Motor neuron (in vitro differentiated cells): Measurements from ENCODE around the gene HPSE2. TPM values are rescaled to one million over a fixed set of nuclear protein-coding genes. Genes with fewer than 3 reads are reported as not detected.
"Not testable (repeated sequence)": the region's sequence is repeated elsewhere in the genome, so short reads cannot be mapped to it uniquely, and the experiment has no call there.

Experiments used
- ATAC-seq, 8 experiments: fragments of 200-7000 bp; cut with Tn5 transposase; replicated peaks in 6 of 8; 2 replicates each; pipeline ENCODE4 v1.8.0; 2021; ENCODE audit warnings: mild to moderate bottlenecking in 8 of 8, moderate library complexity in 8 of 8
- H3K27ac ChIP-seq, 2 donors: fragments of 250-450 bp; sonication (Bioruptor Pico); 2 replicates each; pipeline ENCODE4 v1.9.0; 2021; ENCODE audit warnings: antibody characterized with exemption in 2 of 2, mild to moderate bottlenecking in 2 of 2, moderate library complexity in 1 of 2
- H3K4me1 ChIP-seq, 2 donors: fragments of 250-450 bp; sonication (Bioruptor Pico); replicated peaks in 1 of 2; 2 replicates each; pipeline ENCODE4 v1.6.1; 2021; ENCODE audit warnings: antibody characterized with exemption in 2 of 2, mild to moderate bottlenecking in 2 of 2, moderate library complexity in 1 of 2
- H3K4me3 ChIP-seq, 5 donors: fragments of 250-450 bp; sonication (Bioruptor Pico); 2 replicates each; pipeline ENCODE4 v1.9.0; 2021; ENCODE audit warnings: antibody characterized with exemption in 5 of 5, mild to moderate bottlenecking in 5 of 5, moderate library complexity in 4 of 5
- WGBS, 10 experiments: fragments of 450-650 bp; shearing (Covaris generic); methylation state at CpG; one replicate each; pipeline ENCODE4 v1.0.0; 2022; 5-methylcytosine and 5-hydroxymethylcytosine counted together
- in situ Hi-C, 9 experiments: fragments of 400-800 bp; cut with MboI; loops; one replicate each; pipeline ENCODE4 v1.15.0; 2021; ENCODE audit warnings: low sequenced_read_pairs in 9 of 9, low pct_unique_long_range_greater_than_20kb in 2 of 9; ENCODE audit not compliant: unreplicated experiment in 9 of 9
- total RNA-seq, 8 experiments: library from RNA; unstranded; fragments of 300-600 nt; gene quantifications; 2 replicates each; pipeline versions ENCODE4 v1.2.3 to v1.2.4, GENCODE V29; 2022

Gene HPSE2
- total RNA-seq, 8 experiments from 2014 or later = 0.05 to 0.62 (median 0.13) TPM; not detected in 1

GRCh38 chr10:99233000-99233688 lies 2.5 kb downstream of the HPSE2 start:
- ATAC-seq = no peak
- in situ Hi-C loops = loop anchor here in 4 of 9 experiments (25.0 kb wide), 1 partner anchor 771 kb away; no protein-coding TSS in a partner anchor

GRCh38 chr10:99232360-99232999 lies 3.2 kb downstream of the HPSE2 start:
- in situ Hi-C loops = loop anchor here in 4 of 9 experiments (25.0 kb wide), 1 partner anchor 770 kb away; no protein-coding TSS in a partner anchor
- WGBS, 10 experiments = 0 to 1% (median 0%) methylated on average over 1 to 13 of the region's 49 CpGs; no CpG with 5 or more reads in 5 of the 10 experiments
- H3K4me1 ChIP-seq = peaks cover 0 to 18% of the 10 kb centered on the region in 2 donors
- H3K4me3 ChIP-seq = no peak overlapping the region
- H3K27ac ChIP-seq = no peak overlapping the region
- peak in 2 of 8 experiments; percentile 20 to 42 for ATAC-seq

More at GRCh38 chr10:99233000-99233688, 2.5 kb downstream of the HPSE2 start:
- Histone ChIP-seq H3K27ac (no peak overlapping the region), H3K4me1 (peaks cover 0 to 18% of the 10 kb centered on the region in 2 donors), H3K4me3 (no peak overlapping the region)
- 0 to 45% (median 7%) methylated on average over 3 to 14 of the region's 18 CpGs for WGBS, 10 experiments

GRCh38 chr10:99224766-99225165 lies 10.9 kb downstream of the HPSE2 start:
- Histone ChIP-seq H3K4me3 (no peak overlapping the region), H3K27ac (no peak overlapping the region), H3K4me1 (no peaks in the 10 kb centered on the region)
- no peak for ATAC-seq
- 23 to 100% (median 71%) methylated on average over 1 to 3 of the region's 3 CpGs; no CpG with 5 or more reads in 1 of the 10 experiments for WGBS, 10 experiments
- in situ Hi-C loops = loop anchor here in 4 of 9 experiments (25.0 kb wide), 1 partner anchor 762 kb away; no protein-coding TSS in a partner anchor

DNA sequence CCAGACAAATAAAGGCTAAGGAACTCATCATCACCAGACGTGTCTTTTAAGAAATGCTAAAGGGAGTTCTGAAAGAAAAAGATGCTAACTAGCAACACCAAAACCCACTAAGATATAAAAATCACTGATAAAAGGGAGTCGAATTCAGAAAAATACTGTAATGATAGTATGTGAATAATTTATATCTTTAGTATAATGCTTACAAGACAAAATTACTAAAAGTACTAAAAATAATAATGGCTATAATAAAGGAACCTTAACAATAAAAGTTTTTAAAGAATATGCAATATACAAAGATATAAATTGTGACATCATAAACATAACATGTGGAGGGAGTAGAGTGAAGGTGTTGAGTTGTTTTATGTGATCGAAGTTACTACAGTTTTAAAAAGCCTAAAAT lies 28.3 kb downstream of the HPSE2 start:
- no peaks in the 10 kb centered on the region for H3K4me1 ChIP-seq

GRCh38 chr10:99203310-99203709 lies 32.3 kb downstream of the HPSE2 start:
- in situ Hi-C loops = no loop called here
- Histone ChIP-seq H3K4me3 (no peak overlapping the region), H3K27ac (no peak overlapping the region), H3K4me1 (no peaks in the 10 kb centered on the region)
- no peak for ATAC-seq
- WGBS, 10 experiments = 0 to 100% (median 65%) methylated on average over 1 to 2 of the region's 3 CpGs; no CpG with 5 or more reads in 6 of the 10 experiments

More for the DNA sequence above, 28.3 kb downstream of the HPSE2 start:
- H3K4me3 ChIP-seq = no peak overlapping the region
- H3K27ac ChIP-seq = no peak overlapping the region
- 9 to 92% (median 52%) methylated on average over 2 to 3 of the region's 3 CpGs for WGBS, 10 experiments
- in situ Hi-C loops = no loop called here
- ATAC-seq = no peak

GRCh38 chr10:99172950-99173349 lies 62.7 kb downstream of the HPSE2 start:
- WGBS, 10 experiments = 0 to 100% (median 75%) methylated on average over 1 of the region's 1 CpG; no CpG with 5 or more reads in 3 of the 10 experiments
- Histone ChIP-seq H3K4me1 (no peaks in the 10 kb centered on the region), H3K27ac (no peak overlapping the region), H3K4me3 (no peak overlapping the region)
- no peak for ATAC-seq
- in situ Hi-C loops = no loop called here

DNA sequence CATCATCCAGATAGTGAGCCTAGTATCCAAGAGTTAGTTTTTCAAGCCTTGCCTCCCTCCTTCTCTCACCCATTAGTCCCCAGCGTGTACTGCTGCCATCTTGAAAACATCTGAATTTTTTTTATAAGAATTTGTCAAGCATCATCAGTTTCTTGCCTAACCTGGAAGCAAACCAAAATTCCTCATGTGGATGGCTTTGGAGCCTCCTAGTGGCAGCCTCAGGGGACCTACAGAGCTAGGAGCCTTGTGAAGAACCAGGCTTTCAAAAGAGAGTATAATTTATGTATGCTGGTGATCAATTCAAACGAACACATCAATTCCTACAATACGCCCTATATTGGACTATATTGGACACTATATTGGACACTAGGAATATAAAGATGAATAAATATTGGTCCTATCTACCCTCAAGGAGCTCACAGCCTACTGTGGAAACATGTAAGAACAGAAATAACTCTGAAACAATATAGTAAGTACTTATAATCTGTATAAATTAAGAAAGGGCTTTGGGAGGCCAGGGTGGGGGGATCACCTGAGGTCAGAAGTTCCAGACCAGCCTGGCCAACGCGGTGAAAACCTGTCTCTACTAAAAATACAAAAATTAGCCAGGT lies 63.4 kb downstream of the HPSE2 start:
- H3K4me3 ChIP-seq = no peak overlapping the region
- H3K4me1 ChIP-seq = no peaks in the 10 kb centered on the region
- in situ Hi-C loops = no loop called here
- no peak overlapping the region for H3K27ac ChIP-seq
- peak in 4 of 8 experiments; percentile 29 to 87 (median 63) for ATAC-seq
- 0 to 69% (median 40%) methylated on average over 1 to 5 of the region's 5 CpGs; no CpG with 5 or more reads in 2 of the 10 experiments for WGBS, 10 experiments

- no peaks in the 10 kb centered on the region for H3K4me1 ChIP-seq
- no peak overlapping the region for H3K27ac ChIP-seq
- ATAC-seq = peak; percentile 44 to 95 (median 76)
- in situ Hi-C loops = no loop called here
- 0 to 58% (median 17%) methylated on average over 1 to 2 of the region's 2 CpGs; no CpG with 5 or more reads in 3 of the 10 experiments for WGBS, 10 experiments
- no peak overlapping the region for H3K4me3 ChIP-seq
These were observed 65.5 kb downstream of the HPSE2 start for GRCh38 chr10:99170116-99170675.

DNA sequence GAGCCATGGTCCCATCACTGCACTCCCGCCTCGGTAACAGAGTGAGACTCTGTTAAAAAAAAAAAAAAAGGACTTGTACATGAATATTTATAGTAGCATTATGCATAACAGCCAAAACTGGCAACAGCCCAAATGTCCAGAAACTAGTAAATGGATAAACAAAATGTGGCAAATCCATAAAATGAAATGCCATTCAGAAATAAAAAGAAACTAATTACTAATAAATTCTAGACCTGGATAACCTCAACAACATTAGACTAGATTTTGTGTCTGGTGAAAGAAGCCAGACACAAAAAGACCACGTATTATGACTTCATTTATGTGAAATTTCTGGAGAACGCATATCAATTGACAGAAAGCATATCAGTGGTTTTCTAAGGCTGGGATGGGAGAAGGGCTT lies 74.5 kb downstream of the HPSE2 start:
- ATAC-seq = peak in 1 of 8 experiments; percentile 61
- in situ Hi-C loops = no loop called here
- 4 to 100% (median 84%) methylated on average over 1 to 4 of the region's 4 CpGs for WGBS, 10 experiments
- Histone ChIP-seq H3K4me1 (no peaks in the 10 kb centered on the region), H3K27ac (no peak overlapping the region), H3K4me3 (no peak overlapping the region)

GRCh38 chr10:99143651-99144050 lies 92.0 kb downstream of the HPSE2 start:
- Histone ChIP-seq H3K27ac (no peak overlapping the region), H3K4me3 (no peak overlapping the region), H3K4me1 (no peaks in the 10 kb centered on the region)
- WGBS, 10 experiments = 0 to 100% (median 39%) methylated on average over 1 to 2 of the region's 2 CpGs
- no peak for ATAC-seq
- in situ Hi-C loops = loop anchor here in 1 of 9 experiments (25.0 kb wide), 1 partner anchor 106 kb away; no protein-coding TSS in a partner anchor

DNA sequence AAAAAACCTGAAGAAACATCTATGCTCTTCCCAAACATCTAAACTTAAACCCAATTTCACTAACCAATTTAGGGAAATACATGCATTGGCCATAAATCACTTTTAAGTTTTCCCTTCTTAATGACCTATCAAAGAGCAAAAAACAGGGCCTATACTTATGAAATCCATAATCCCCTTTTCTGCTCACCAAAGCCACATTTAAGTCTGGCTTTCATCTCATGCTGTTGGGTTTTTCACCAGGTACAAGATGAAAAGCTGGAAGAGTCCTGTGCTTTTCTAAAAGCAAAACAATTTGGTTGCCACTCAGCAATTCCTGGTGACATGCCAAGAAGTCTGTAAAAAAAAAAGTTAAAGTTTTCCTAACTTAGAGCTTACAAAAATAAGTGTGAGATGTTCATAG lies 92.6 kb downstream of the HPSE2 start:
- in situ Hi-C loops = loop anchor here in 1 of 9 experiments (25.0 kb wide), 1 partner anchor 106 kb away; no protein-coding TSS in a partner anchor
- ATAC-seq = no peak
- Histone ChIP-seq H3K4me1 (no peaks in the 10 kb centered on the region), H3K27ac (no peak overlapping the region), H3K4me3 (no peak overlapping the region)

- H3K27ac ChIP-seq, H3K4me1 ChIP-seq, H3K4me3 ChIP-seq: not testable (repeated sequence)
- WGBS, 10 experiments = 0 to 44% (median 8%) methylated on average over 1 to 2 of the region's 3 CpGs; no CpG with 5 or more reads in 3 of the 10 experiments
- ATAC-seq = peak in 3 of 8 experiments; percentile 21 to 87 (median 72)
- in situ Hi-C loops = loop anchor here in 1 of 9 experiments (25.0 kb wide), 1 partner anchor 96 kb away; no protein-coding TSS in a partner anchor
These were observed 102.8 kb downstream of the HPSE2 start for GRCh38 chr10:99132897-99133296.
